CD4-positive, alpha-beta T cell treated with Interleukin-12 subunit alpha and Interleukin-12 subunit beta, for 1 hour (primary cell): ENCODE measurements around the gene PPM1M.

Experiments used
- DNase-seq: peaks from one replicate; pipeline ENCODE4 v3.0.0-alpha.2; 2020

The PPM1M gene

GRCh38 chr3:52245322-52246263 is at the start of gene PPM1M:
Gene PPM1M, plus strand, starts transcription at chr3:52245759. Its CDS starts 66 bp downstream, at chr3:52245825.
- DNase-seq, result peak; percentile 80

GRCh38 chr3:52195823-52196331 is 49.7 kb upstream of the PPM1M start:
- DNase-seq, result no peak

GRCh38 chr3:52196977-52197376 is 48.6 kb upstream of the PPM1M start:
- no peak for DNase-seq

- DNase-seq, result no peak
These were observed 48.1 kb upstream of the PPM1M start for GRCh38 chr3:52197499-52197841.

- peak; percentile 94 for DNase-seq
These were observed 47.5 kb upstream of the PPM1M start, which contains the start of gene ALAS1 for GRCh38 chr3:52197842-52198625. Gene ALAS1, plus strand, starts transcription at chr3:52198160. Its CDS starts 1,082 bp downstream, at chr3:52199242.

GRCh38 chr3:52198643-52199608 is 46.6 kb upstream of the PPM1M start:
- no peak for DNase-seq

- DNase-seq, result no peak
These were observed 44.4 kb upstream of the PPM1M start for GRCh38 chr3:52200981-52201679.

GRCh38 chr3:52202384-52203077 is 43.0 kb upstream of the PPM1M start:
- DNase-seq, result no peak

- no peak for DNase-seq
These were observed 41.9 kb upstream of the PPM1M start for GRCh38 chr3:52203701-52204100.

GRCh38 chr3:52204337-52205073 is 41.1 kb upstream of the PPM1M start:
- DNase-seq, result no peak

- DNase-seq, result no peak
These were observed 39.7 kb upstream of the PPM1M start for GRCh38 chr3:52205727-52206372.

- no peak for DNase-seq
These were observed 37.0 kb upstream of the PPM1M start for GRCh38 chr3:52208556-52208955.

GRCh38 chr3:52210037-52210436 is 35.5 kb upstream of the PPM1M start:
- no peak for DNase-seq

- DNase-seq, result no peak
These were observed 35.0 kb upstream of the PPM1M start for GRCh38 chr3:52210550-52211046.

- no peak for DNase-seq
These were observed 34.2 kb upstream of the PPM1M start for GRCh38 chr3:52211268-52211891.

- no peak for DNase-seq
These were observed 32.6 kb upstream of the PPM1M start for GRCh38 chr3:52213005-52213404.

GRCh38 chr3:52213901-52214300 is 31.7 kb upstream of the PPM1M start:
- no peak for DNase-seq

GRCh38 chr3:52215351-52215750 is 30.2 kb upstream of the PPM1M start:
- no peak for DNase-seq
